Mesendoderm (in vitro differentiated cells): Measurements from ENCODE around the gene DCTN2.

ENCODE experiments used
- DNase-seq: peaks from one replicate; pipeline ENCODE4 v3.0.0; 2013
- H2AK5ac ChIP-seq: 2 replicates; pipeline ENCODE4 v1.6.1; 2013; ENCODE audit warnings: low read length, inconsistent platforms
- H2BK120ac ChIP-seq: 2 replicates; pipeline ENCODE4 v1.6.1; 2013; ENCODE audit warnings: low read depth, mild to moderate bottlenecking, low read length, moderate library complexity, mixed read lengths
- H2BK15ac ChIP-seq: replicated peaks from 2 replicates; pipeline ENCODE4 v1.6.1; 2013; ENCODE audit warnings: low read depth, mild to moderate bottlenecking, moderate library complexity
- H2BK5ac ChIP-seq: 2 replicates; pipeline ENCODE4 v1.6.1; 2013; ENCODE audit warnings: low read length, inconsistent platforms
- H3K18ac ChIP-seq: 2 replicates; pipeline ENCODE4 v1.6.1; 2013; ENCODE audit warnings: mild to moderate bottlenecking, low read length, mixed read lengths
- H3K23ac ChIP-seq: one replicate; pipeline ENCODE4 v1.6.1; 2013; ENCODE audit warnings: low read length
- H3K27ac ChIP-seq: 2 replicates; pipeline ENCODE4 v1.5.1; 2013; ENCODE audit warnings: low read depth, mild to moderate bottlenecking, inconsistent platforms, low read length, moderate library complexity
- H3K27me3 ChIP-seq: 2 replicates; pipeline ENCODE4 v1.6.1; 2013; ENCODE audit warnings: low read length, control low read depth, mild to moderate bottlenecking, inconsistent platforms; ENCODE audit not compliant: insufficient read depth, poor library complexity
- H3K36me3 ChIP-seq: 2 replicates; pipeline ENCODE4 v1.6.1; 2013; ENCODE audit warnings: low read length, inconsistent platforms; ENCODE audit not compliant: control insufficient read depth, insufficient read depth
- H3K4ac ChIP-seq: one replicate; pipeline ENCODE4 v1.6.1; 2013; ENCODE audit warnings: low read depth, mild to moderate bottlenecking, low read length, moderate library complexity
- H3K4me1 ChIP-seq: 2 replicates; pipeline ENCODE4 v1.6.1; 2013; ENCODE audit warnings: low read depth, low read length, inconsistent platforms; ENCODE audit not compliant: control insufficient read depth
- H3K4me2 ChIP-seq: 2 replicates; pipeline ENCODE4 v1.6.1; 2013; ENCODE audit warnings: low read length
- H3K4me3 ChIP-seq: 2 replicates; pipeline ENCODE4 v1.5.1; 2013; ENCODE audit warnings: mild to moderate bottlenecking, low read length
- H3K56ac ChIP-seq: one replicate; pipeline ENCODE4 v1.6.1; 2013; ENCODE audit warnings: low read length
- H3K79me1 ChIP-seq: 2 replicates; pipeline ENCODE4 v1.6.1; 2013; ENCODE audit warnings: low read length, inconsistent platforms
- H3K79me2 ChIP-seq: 2 replicates; pipeline ENCODE4 v1.6.1; 2013; ENCODE audit warnings: mild to moderate bottlenecking, low read length; ENCODE audit not compliant: control insufficient read depth, insufficient read depth
- H3K9ac ChIP-seq: 2 replicates; pipeline ENCODE4 v1.6.1; 2013; ENCODE audit warnings: low read length, inconsistent platforms
- H4K5ac ChIP-seq: one replicate; pipeline ENCODE4 v1.6.1; 2013; ENCODE audit warnings: low read length
- H4K8ac ChIP-seq: one replicate; pipeline ENCODE4 v1.6.1; 2013; ENCODE audit warnings: low read depth, mild to moderate bottlenecking, control low read depth, low read length, moderate library complexity
- WGBS: extraction: QIAGEN DNeasy Blood & Tissue Kit; methylation state at CpG from one replicate; pipeline ENCODE4 v1.1.7; 2013; ENCODE audit warnings: low lambda C conversion rate, missing lambda C conversion rate; ENCODE audit not compliant: insufficient coverage; ENCODE audit errors: extremely low coverage; 5-methylcytosine and 5-hydroxymethylcytosine counted together

DCTN2 gene

DNA sequence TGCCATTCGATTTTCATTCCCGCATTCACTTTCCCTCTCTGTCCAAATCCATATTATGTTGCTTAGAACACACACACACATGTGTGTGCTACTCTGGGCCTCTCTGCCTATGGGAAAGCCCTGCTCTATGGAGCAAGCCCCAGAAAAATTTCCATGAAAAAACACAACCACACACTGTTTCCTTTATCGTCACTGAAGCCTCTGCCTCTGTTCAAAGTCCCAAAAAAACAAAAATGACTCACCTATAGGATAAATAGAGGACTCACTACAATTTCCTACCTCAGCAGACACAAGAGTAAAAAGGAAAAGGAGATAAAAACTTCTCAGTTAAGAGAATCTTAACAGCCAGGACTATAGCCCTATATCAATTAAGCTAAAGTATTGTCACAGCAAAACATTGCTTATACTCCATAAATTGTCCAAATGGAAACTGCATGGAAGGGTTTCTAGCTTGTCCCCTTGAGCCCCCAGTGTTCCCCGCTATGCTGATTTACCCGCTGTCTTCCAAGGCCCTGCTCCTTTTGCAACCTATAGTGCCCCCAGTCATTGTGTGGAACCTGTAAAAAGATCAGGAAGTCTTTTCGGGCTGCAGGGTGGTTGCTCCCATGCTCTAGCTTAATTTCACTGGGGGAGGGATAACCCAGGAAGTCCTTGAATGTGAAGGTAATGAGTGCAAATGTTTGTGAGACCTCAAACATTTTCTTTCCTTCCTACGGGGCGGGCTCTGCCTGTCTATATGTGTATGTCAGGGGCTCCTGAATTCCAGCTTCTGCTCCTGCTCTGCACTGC, 32.9 kb upstream of the DCTN2 start:
- Histone ChIP-seq H2BK5ac (no peak overlapping the region), H2AK5ac (no peak overlapping the region), H3K18ac (no peak overlapping the region), H2BK15ac (no peak overlapping the region), H3K79me1 (no peaks in the 10 kb centered on the region), H3K23ac (no peak overlapping the region), H3K56ac (no peak overlapping the region), H2BK120ac (no peak overlapping the region), H4K5ac (no peak overlapping the region), H3K36me3 (peaks cover 1% of the 10 kb centered on the region), H3K27ac (no peak overlapping the region), H4K8ac (no peak overlapping the region), H3K4ac (no peak overlapping the region), H3K79me2 (no peaks in the 10 kb centered on the region), H3K4me3 (no peak overlapping the region), H3K27me3 (no peaks in the 10 kb centered on the region), H3K4me1 (peaks cover 2% of the 10 kb centered on the region), H3K9ac (no peak overlapping the region), H3K4me2 (no peak overlapping the region)
- WGBS = no CpG with 5 or more reads among the region's 8 CpGs
- no peak for DNase-seq

GRCh38 chr12:57579011-57579410, 32.0 kb upstream of the DCTN2 start:
- no peak overlapping the region for H2BK5ac ChIP-seq
- no peak overlapping the region for H3K23ac ChIP-seq
- H3K4me1 ChIP-seq = peaks cover 2% of the 10 kb centered on the region
- DNase-seq = no peak
- WGBS = no CpG with 5 or more reads among the region's 2 CpGs
- no peaks in the 10 kb centered on the region for H3K79me1 ChIP-seq
- no peak overlapping the region for H3K9ac ChIP-seq
- H4K5ac ChIP-seq = no peak overlapping the region
- H3K79me2 ChIP-seq = no peaks in the 10 kb centered on the region
- no peak overlapping the region for H3K27ac ChIP-seq
- H3K4me2 ChIP-seq = no peak overlapping the region
- H3K36me3 ChIP-seq = peaks cover 1% of the 10 kb centered on the region
- no peak overlapping the region for H3K18ac ChIP-seq
- no peak overlapping the region for H3K56ac ChIP-seq
- H2BK120ac ChIP-seq = no peak overlapping the region
- H3K4me3 ChIP-seq = no peak overlapping the region
- no peak overlapping the region for H2BK15ac ChIP-seq
- H3K27me3 ChIP-seq = no peaks in the 10 kb centered on the region
- no peak overlapping the region for H2AK5ac ChIP-seq
- no peak overlapping the region for H3K4ac ChIP-seq
- H4K8ac ChIP-seq = no peak overlapping the region

DNA sequence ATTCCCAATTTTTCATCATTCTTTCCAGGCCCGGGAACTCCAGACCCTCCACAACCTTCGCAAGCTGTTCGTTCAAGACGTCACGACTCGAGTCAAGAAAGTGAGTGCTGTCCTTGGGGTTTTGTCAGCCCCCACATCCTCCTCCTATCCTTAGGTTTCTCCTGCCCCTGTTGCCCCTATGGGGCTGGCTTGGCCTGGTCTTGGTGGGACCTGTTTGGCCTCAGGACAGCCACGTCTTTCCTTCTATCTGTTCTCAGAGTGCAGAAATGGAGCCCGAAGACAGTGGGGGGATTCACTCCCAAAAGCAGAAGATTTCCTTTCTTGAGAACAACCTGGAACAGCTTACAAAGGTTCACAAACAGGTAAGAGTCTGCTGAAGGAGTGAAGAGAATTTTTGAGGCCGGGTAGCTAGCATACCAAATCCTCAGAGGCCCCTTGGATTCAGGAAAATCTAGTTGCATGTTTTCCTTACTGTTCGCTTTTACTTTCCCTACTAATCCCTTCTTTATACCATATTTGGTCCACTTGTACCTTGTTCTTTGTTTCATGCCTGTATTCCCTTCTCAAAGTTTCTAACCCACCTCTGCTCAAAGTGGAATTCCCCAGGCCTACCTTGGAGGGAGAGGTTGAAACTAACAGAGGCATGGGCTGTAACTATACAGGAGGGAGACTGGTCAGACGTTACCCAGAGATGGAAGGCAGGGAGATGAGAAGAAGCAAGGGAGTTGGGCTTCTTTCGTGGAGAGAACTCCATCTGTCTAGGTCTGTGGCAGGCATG, 31.2 kb upstream of the DCTN2 start:
- Histone ChIP-seq H3K4me3 (no peak overlapping the region), H3K27me3 (no peaks in the 10 kb centered on the region), H2BK120ac (no peak overlapping the region), H3K9ac (no peak overlapping the region), H3K56ac (no peak overlapping the region), H3K79me1 (no peaks in the 10 kb centered on the region), H3K4ac (no peak overlapping the region), H3K23ac (no peak overlapping the region), H3K4me2 (no peak overlapping the region), H4K8ac (no peak overlapping the region), H3K27ac (no peak overlapping the region), H3K36me3 (peaks cover 1% of the 10 kb centered on the region), H2BK15ac (no peak overlapping the region), H3K4me1 (no peaks in the 10 kb centered on the region), H3K79me2 (no peaks in the 10 kb centered on the region), H3K18ac (no peak overlapping the region), H2AK5ac (no peak overlapping the region), H2BK5ac (no peak overlapping the region), H4K5ac (no peak overlapping the region)
- no peak for DNase-seq
- WGBS = no CpG with 5 or more reads among the region's 12 CpGs

DNA sequence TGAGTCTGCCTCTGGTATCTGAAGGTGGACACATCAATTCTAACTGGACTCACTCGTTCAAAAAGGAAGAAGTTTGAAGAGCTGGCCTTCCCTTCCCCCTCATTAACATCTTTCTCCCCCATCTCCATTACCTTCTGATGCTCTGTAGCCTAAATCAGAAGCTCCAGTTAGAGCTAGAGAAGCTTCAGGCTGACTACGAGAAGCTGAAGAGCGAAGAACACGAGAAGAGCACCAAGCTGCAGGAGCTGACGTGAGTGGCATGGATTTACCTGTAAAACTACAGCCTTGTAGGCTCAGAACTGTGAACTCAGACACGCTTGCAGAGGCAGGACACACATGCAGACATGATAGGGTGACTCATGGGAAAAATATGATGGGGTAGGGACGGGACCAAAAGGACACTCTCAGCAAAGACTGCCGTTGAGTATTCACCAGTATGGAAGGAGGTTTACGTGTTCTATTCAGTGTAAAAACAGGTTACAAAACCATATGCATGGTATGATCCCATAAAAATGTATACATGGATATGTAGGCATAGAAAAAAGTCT, 29.7 kb upstream of the DCTN2 start:
- H3K4me1 ChIP-seq = no peaks in the 10 kb centered on the region
- H3K9ac ChIP-seq = no peak overlapping the region
- H2AK5ac ChIP-seq = no peak overlapping the region

GRCh38 chr12:57575771-57576612, 29.0 kb upstream of the DCTN2 start:
- Histone ChIP-seq H3K4me1 (no peaks in the 10 kb centered on the region), H3K79me1 (no peaks in the 10 kb centered on the region), H4K8ac (no peak overlapping the region), H2BK5ac (no peak overlapping the region), H3K36me3 (peaks cover 4% of the 10 kb centered on the region), H4K5ac (no peak overlapping the region), H3K56ac (no peak overlapping the region), H3K79me2 (no peaks in the 10 kb centered on the region), H2BK120ac (no peak overlapping the region), H3K4me3 (no peak overlapping the region), H3K18ac (no peak overlapping the region), H3K4ac (no peak overlapping the region), H3K4me2 (no peak overlapping the region), H2AK5ac (no peak overlapping the region), H3K27ac (no peak overlapping the region), H3K9ac (no peak overlapping the region), H2BK15ac (no peak overlapping the region), H3K27me3 (no peaks in the 10 kb centered on the region), H3K23ac (no peak overlapping the region)
- WGBS = no CpG with 5 or more reads among the region's 12 CpGs
- no peak for DNase-seq

More for the DNA sequence above, 29.7 kb upstream of the DCTN2 start:
- no peak overlapping the region for H3K4me2 ChIP-seq
- no peaks in the 10 kb centered on the region for H3K27me3 ChIP-seq
- peaks cover 4% of the 10 kb centered on the region for H3K36me3 ChIP-seq
- no CpG with 5 or more reads among the region's 9 CpGs for WGBS
- no peak overlapping the region for H4K5ac ChIP-seq
- H3K4ac ChIP-seq = no peak overlapping the region
- no peak overlapping the region for H3K27ac ChIP-seq
- no peaks in the 10 kb centered on the region for H3K79me1 ChIP-seq
- H3K23ac ChIP-seq = no peak overlapping the region
- H3K79me2 ChIP-seq = no peaks in the 10 kb centered on the region
- no peak overlapping the region for H2BK15ac ChIP-seq
- no peak overlapping the region for H2BK5ac ChIP-seq
- no peak overlapping the region for H3K4me3 ChIP-seq
- DNase-seq = no peak
- no peak overlapping the region for H4K8ac ChIP-seq
- H2BK120ac ChIP-seq = no peak overlapping the region
- H3K56ac ChIP-seq = no peak overlapping the region
- no peak overlapping the region for H3K18ac ChIP-seq
